IPS-15b (cell line): Measurements from ENCODE around the gene CEBPG.
A peak's percentile ranks its signal among the peaks of the same experiment; 100 is the strongest.

ENCODE experiments used
- H3K27me3 ChIP-seq: one replicate; pipeline ENCODE4 v1.6.1; 2013; ENCODE audit warnings: low read length; ENCODE audit not compliant: control insufficient read depth, insufficient read depth
- H3K36me3 ChIP-seq: one replicate; pipeline ENCODE4 v1.6.1; 2013; ENCODE audit warnings: low read length; ENCODE audit not compliant: control insufficient read depth, insufficient read depth
- H3K4me1 ChIP-seq: one replicate; pipeline ENCODE4 v1.6.1; 2013; ENCODE audit warnings: mild to moderate bottlenecking, low read length; ENCODE audit not compliant: control insufficient read depth, insufficient read depth
- H3K4me3 ChIP-seq: one replicate; pipeline ENCODE4 v1.5.1; 2013; ENCODE audit warnings: low read depth, low read length
- H3K9ac ChIP-seq: one replicate; pipeline ENCODE4 v1.6.1; 2013; ENCODE audit warnings: low read depth, mild to moderate bottlenecking, low read length
- H3K9me3 ChIP-seq: one replicate; pipeline ENCODE4 v1.6.1; 2013; ENCODE audit warnings: mild to moderate bottlenecking, low read length; ENCODE audit not compliant: control insufficient read depth, insufficient read depth

Gene CEBPG

GRCh38 chr19:33358408-33358807 is 15.1 kb upstream of the CEBPG start:
- Histone ChIP-seq H3K9ac (no peak overlapping the region), H3K36me3 (no peaks in the 10 kb centered on the region), H3K4me1 (no peaks in the 10 kb centered on the region), H3K9me3 (no peaks in the 10 kb centered on the region), H3K4me3 (no peak overlapping the region), H3K27me3 (no peaks in the 10 kb centered on the region)

DNA sequence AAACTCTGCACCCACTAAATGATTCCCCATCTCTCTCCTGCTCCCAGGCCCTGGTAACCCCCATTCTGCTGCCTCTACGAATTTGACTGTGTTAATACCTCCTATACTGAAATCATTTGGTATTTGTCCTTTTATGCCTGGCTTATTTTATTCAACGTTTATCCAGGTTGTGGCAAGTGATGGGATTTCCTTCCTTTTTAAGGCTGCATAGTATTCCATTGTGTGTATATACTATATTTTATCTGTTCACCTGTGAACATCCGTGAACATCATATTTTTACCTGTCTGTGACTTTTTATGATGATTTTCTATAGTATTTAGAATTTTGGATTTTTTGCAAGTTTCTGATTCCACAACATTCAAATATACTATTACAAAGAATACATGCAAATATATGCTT is 13.9 kb upstream of the CEBPG start:
- H3K9me3 ChIP-seq = no peaks in the 10 kb centered on the region

GRCh38 chr19:33362508-33363228 is 10.8 kb upstream of the CEBPG start:
- no peak overlapping the region for H3K9ac ChIP-seq
- no peaks in the 10 kb centered on the region for H3K9me3 ChIP-seq

More for the DNA sequence above, 13.9 kb upstream of the CEBPG start:
- Histone ChIP-seq H3K36me3 (no peaks in the 10 kb centered on the region), H3K4me1 (no peaks in the 10 kb centered on the region), H3K4me3 (no peak overlapping the region), H3K9ac (no peak overlapping the region), H3K27me3 (no peaks in the 10 kb centered on the region)

GRCh38 chr19:33363476-33363875 is 10.0 kb upstream of the CEBPG start:
- H3K36me3 ChIP-seq = no peaks in the 10 kb centered on the region
- H3K9me3 ChIP-seq = no peaks in the 10 kb centered on the region
- no peaks in the 10 kb centered on the region for H3K27me3 ChIP-seq
- H3K9ac ChIP-seq = no peak overlapping the region
- H3K4me3 ChIP-seq = no peak overlapping the region
- no peaks in the 10 kb centered on the region for H3K4me1 ChIP-seq

More at GRCh38 chr19:33362508-33363228, 10.8 kb upstream of the CEBPG start:
- Histone ChIP-seq H3K4me1 (no peaks in the 10 kb centered on the region), H3K4me3 (no peak overlapping the region), H3K27me3 (no peaks in the 10 kb centered on the region), H3K36me3 (no peaks in the 10 kb centered on the region)

- H3K9me3 ChIP-seq = no peaks in the 10 kb centered on the region
- no peaks in the 10 kb centered on the region for H3K36me3 ChIP-seq
- H3K9ac ChIP-seq = no peak overlapping the region
- no peaks in the 10 kb centered on the region for H3K4me1 ChIP-seq
- H3K4me3 ChIP-seq = no peak overlapping the region
- H3K27me3 ChIP-seq = no peaks in the 10 kb centered on the region
Observed at GRCh38 chr19:33365691-33366090, 7.8 kb upstream of the CEBPG start.

DNA sequence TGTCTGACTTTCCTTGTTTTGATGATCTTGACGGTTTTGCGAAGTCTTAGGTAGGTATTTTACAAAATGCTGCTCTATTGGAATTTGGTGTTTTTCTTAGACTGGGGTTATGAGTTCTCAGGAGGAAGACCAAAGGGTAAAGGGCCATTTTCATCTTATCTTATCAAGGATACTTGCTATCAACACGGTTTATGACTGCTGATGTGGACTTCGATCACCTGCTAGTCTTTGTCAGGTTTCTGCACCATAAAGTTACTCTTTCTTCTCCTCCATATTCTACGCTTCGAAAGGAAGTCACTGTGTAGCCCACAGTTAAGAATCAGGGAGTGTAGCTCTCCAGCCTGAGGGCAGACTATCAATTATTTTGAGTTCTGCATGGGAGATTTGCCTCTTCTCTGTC is 7.4 kb upstream of the CEBPG start:
- Histone ChIP-seq H3K9me3 (no peaks in the 10 kb centered on the region), H3K4me1 (no peaks in the 10 kb centered on the region), H3K36me3 (no peaks in the 10 kb centered on the region), H3K27me3 (no peaks in the 10 kb centered on the region), H3K9ac (no peak overlapping the region), H3K4me3 (no peak overlapping the region)

DNA sequence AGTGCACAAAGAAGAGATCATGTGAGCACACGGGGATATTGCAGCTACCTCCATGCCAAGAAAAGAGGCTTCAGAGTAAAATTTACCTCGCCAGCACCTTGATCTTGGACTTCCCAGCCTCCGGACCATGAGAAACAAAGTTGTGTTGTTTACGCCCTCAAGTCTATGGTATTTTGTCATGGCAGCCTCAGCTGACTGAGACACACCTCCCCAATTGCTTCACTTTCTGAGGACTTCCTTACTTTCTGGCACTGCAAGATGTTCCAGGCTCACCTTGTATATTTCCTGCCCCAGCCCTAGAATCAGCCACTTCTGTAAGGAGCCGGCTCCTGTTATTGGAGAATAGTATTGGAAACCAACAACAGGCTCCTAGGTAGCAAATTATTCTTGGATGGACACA is 6.6 kb upstream of the CEBPG start:
- Histone ChIP-seq H3K4me3 (no peak overlapping the region), H3K36me3 (no peaks in the 10 kb centered on the region), H3K9ac (no peak overlapping the region), H3K9me3 (no peaks in the 10 kb centered on the region), H3K4me1 (no peaks in the 10 kb centered on the region), H3K27me3 (no peaks in the 10 kb centered on the region)

GRCh38 chr19:33368074-33368864 is 5.2 kb upstream of the CEBPG start:
- Histone ChIP-seq H3K4me3 (no peak overlapping the region), H3K36me3 (no peaks in the 10 kb centered on the region), H3K9ac (no peak overlapping the region), H3K4me1 (no peaks in the 10 kb centered on the region), H3K9me3 (no peaks in the 10 kb centered on the region), H3K27me3 (no peaks in the 10 kb centered on the region)

DNA sequence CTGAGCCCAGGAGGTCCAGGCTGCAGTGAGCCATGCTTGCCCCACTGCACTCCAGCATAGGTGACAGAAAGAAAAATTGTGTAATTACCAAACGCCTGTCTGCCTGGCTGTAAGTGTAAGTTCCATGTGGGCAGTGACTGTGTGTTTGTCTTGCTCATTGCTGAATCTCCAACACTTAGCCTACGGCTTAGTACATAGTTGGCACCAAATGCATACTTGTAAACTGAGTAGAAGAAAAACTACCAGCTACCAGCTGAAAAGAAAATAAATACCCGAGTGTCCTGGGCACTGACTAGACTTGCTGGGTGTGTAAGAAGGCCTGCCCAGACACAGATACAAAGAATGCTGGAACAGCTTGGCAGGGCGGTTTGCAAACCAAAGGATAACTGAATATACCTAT is 2.7 kb upstream of the CEBPG start:
- H3K36me3 ChIP-seq = no peaks in the 10 kb centered on the region
- H3K4me3 ChIP-seq = no peak overlapping the region
- no peaks in the 10 kb centered on the region for H3K27me3 ChIP-seq
- H3K9ac ChIP-seq = no peak overlapping the region
- no peaks in the 10 kb centered on the region for H3K9me3 ChIP-seq
- H3K4me1 ChIP-seq = peaks cover 7% of the 10 kb centered on the region

- no peaks in the 10 kb centered on the region for H3K9me3 ChIP-seq
- H3K4me3 ChIP-seq = peak overlapping the region; percentile 70
- no peaks in the 10 kb centered on the region for H3K27me3 ChIP-seq
- H3K9ac ChIP-seq = peak overlapping the region; percentile 19
- H3K4me1 ChIP-seq = peaks cover 20% of the 10 kb centered on the region
- no peaks in the 10 kb centered on the region for H3K36me3 ChIP-seq
Observed at GRCh38 chr19:33374236-33374714, 766 bp downstream of the CEBPG start.

DNA sequence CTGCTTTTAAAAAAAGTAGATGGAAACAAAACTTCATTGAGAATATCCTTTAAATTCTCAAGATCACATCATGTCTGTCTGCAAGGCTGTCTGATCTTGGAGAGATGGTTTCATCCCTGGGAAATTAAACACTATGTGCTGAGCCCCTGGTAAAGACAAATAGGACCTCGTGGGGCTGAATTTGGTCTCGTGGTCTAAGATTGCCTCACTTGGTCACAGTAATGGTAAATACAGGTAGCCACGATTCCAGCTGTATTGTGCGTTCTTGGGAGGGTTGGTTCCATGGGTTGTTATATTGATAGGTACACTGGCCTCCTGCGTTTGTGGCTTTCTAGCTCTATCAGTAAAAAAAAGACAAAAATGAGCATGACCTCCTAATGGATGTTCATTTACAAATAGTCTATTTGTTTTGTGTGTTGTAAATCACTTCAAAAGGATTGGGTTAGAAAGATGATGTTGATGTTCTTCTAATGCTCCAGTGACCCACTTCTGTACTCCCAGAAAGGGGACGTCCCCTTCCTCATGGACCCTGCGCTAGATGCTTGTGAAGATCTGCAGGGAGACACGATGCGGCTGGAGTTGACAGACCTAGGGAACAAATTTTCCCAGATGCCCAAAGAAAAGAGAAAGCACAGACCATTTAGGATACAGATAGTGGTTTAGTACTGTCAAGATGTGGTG is 1.8 kb downstream of the CEBPG start:
- Histone ChIP-seq H3K9ac (no peak overlapping the region), H3K4me1 (peaks cover 20% of the 10 kb centered on the region), H3K27me3 (no peaks in the 10 kb centered on the region), H3K9me3 (no peaks in the 10 kb centered on the region), H3K36me3 (no peaks in the 10 kb centered on the region), H3K4me3 (no peak overlapping the region)
